Measurements from ENCODE around the gene PAQR4. TPM values are rescaled to one million over a fixed set of nuclear protein-coding genes. Genes with fewer than 3 reads are reported as not detected.
"Not testable (repeated sequence)": the region's sequence is repeated elsewhere in the genome, so short reads cannot be mapped to it uniquely, and the experiment has no call there.

PAQR4 gene
- polyA plus RNA-seq, 3 donors: 6.3 to 14.2 (median 8.9) TPM

DNA sequence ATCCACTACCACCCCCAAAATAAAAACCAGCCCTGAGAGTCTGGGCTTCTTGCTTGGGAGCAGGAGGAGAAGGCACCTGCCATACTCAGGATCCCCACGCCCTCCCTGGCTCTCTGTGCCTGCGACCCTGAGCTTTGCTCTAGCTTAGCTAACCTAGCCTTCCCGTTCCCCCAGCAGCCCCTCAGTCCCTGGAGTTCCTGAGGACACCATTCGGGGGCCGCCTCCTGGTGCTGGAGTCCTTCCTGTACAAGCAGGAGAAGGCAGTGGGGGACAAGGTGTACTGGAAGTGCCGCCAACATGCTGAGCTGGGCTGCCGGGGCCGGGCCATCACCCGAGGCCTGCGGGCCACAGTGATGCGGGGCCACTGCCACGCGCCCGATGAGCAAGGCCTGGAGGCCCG, 38.9 kb upstream of the PAQR4 start:
- Histone ChIP-seq H4K20me1 (ENCODE audit: insufficient read depth, low read length) (peaks cover 6% of the 10 kb centered on the region), H3K4me1 (ENCODE audit: control insufficient read depth in 1 of 2, insufficient read depth in 2 of 2, low read length in 2 of 2) (peaks cover 6 to 8% of the 10 kb centered on the region in 2 donors), H3K9me3 (replicated peaks in 1 of 2; ENCODE audit: control insufficient read depth in 1 of 2, insufficient read depth in 1 of 2, low read length in 2 of 2) (no peaks in the 10 kb centered on the region), H2AFZ (ENCODE audit: insufficient read depth, low read depth, low read length, poor library complexity, severe bottlenecking) (no peak overlapping the region), H3K4me3 (replicated peaks in 1 of 3; ENCODE audit: low read depth in 2 of 3, low read length in 3 of 3) (no peak overlapping the region), H3K36me3 (replicated peaks in 1 of 2; ENCODE audit: control insufficient read depth in 1 of 2, insufficient read depth in 2 of 2, low read length in 2 of 2) (peaks cover 19 to 42% of the 10 kb centered on the region in 2 donors), H3K9ac (ENCODE audit: insufficient read depth, low read length, poor library complexity, severe bottlenecking) (no peak overlapping the region), H3K27ac (ENCODE audit: low read depth in 1 of 2, low read length in 2 of 2) (no peak overlapping the region), H3K79me2 (ENCODE audit: insufficient read depth, low read length) (no peaks in the 10 kb centered on the region), H3K4me2 (replicated peaks; ENCODE audit: extremely low read depth, low read length, poor library complexity, severe bottlenecking) (no peak overlapping the region), H3K27me3 (ENCODE audit: control insufficient read depth in 2 of 2, insufficient read depth in 2 of 2, low read length in 2 of 2) (no peaks in the 10 kb centered on the region)
- DNase-seq: no peak
- H3K36me3 Mint-ChIP-seq: peaks cover 23 to 45% of the 10 kb centered on the region in 2 donors
- no peaks in the 10 kb centered on the region for H3K27me3 Mint-ChIP-seq (ENCODE audit: low read depth in 3 of 3)
- intact Hi-C loops (cut with micrococcal nuclease): no loop called here
- H3K9me3 Mint-ChIP-seq: peaks cover 0 to 1% (median 0%) of the 10 kb centered on the region in 7 donors
- TF ChIP-seq CTCF (IDR thresholded peaks at IDR 0.05): no peak
- WGBS (ENCODE audit: insufficient coverage): over 99% methylated on average over 14 of the region's 15 CpGs
- H3K4me3 Mint-ChIP-seq: no peak overlapping the region
- no peak overlapping the region for H3K27ac Mint-ChIP-seq
- peaks cover 8% of the 10 kb centered on the region for H3K4me1 Mint-ChIP-seq

DNA sequence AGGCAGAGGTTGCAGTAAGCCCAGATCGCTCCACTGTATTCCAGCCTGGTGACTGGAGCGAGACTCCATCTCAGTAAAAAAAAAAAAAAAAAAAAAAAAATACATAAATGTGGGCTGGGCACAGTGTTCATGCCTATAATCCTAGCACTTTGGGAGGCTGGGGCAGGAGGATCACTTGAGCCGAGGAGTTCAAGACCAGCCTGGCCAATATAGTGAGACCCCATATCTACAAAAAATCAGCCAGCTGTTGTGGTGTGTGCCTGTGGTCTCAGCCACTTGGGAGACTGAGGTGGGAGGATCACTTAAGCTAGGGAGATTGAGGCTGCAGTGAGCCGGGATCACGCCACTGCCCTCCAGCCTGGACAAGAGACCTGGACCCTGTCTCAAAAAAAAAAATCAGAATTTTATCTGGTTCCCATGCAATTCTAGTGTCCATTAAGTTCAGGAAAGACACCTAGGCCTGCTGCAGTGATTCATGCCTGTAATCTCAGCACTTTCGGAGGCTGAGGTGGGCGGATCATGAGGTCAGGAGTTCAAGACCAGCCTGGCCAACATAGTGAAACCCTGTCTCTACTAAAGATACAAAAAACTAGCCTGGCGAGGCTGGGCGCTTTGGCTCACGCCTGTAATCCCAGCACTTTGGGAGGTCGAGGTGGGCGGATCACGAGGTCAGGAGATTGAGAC, 37.8 kb upstream of the PAQR4 start:
- H3K9me3 ChIP-seq (replicated peaks in 1 of 2; ENCODE audit: control insufficient read depth in 1 of 2, insufficient read depth in 1 of 2, low read length in 2 of 2); H3K4me3 Mint-ChIP-seq; H3K27me3 ChIP-seq (ENCODE audit: control insufficient read depth in 2 of 2, insufficient read depth in 2 of 2, low read length in 2 of 2); H4K20me1 ChIP-seq (ENCODE audit: insufficient read depth, low read length); intact Hi-C loops (cut with micrococcal nuclease); H3K4me2 ChIP-seq (replicated peaks; ENCODE audit: extremely low read depth, low read length, poor library complexity, severe bottlenecking); H3K79me2 ChIP-seq (ENCODE audit: insufficient read depth, low read length); DNase-seq; H3K27ac Mint-ChIP-seq; H3K9ac ChIP-seq (ENCODE audit: insufficient read depth, low read length, poor library complexity, severe bottlenecking); H3K9me3 Mint-ChIP-seq; H3K27ac ChIP-seq (ENCODE audit: low read depth in 1 of 2, low read length in 2 of 2); H2AFZ ChIP-seq (ENCODE audit: insufficient read depth, low read depth, low read length, poor library complexity, severe bottlenecking); H3K4me1 Mint-ChIP-seq; H3K4me3 ChIP-seq (replicated peaks in 1 of 3; ENCODE audit: low read depth in 2 of 3, low read length in 3 of 3); H3K27me3 Mint-ChIP-seq (ENCODE audit: low read depth in 3 of 3); H3K4me1 ChIP-seq (ENCODE audit: control insufficient read depth in 1 of 2, insufficient read depth in 2 of 2, low read length in 2 of 2): not testable (repeated sequence)
- 84% methylated on average over 7 of the region's 13 CpGs for WGBS (ENCODE audit: insufficient coverage)
- peaks cover 32 to 55% of the 10 kb centered on the region in 2 donors for H3K36me3 Mint-ChIP-seq
- peaks cover 26 to 54% of the 10 kb centered on the region in 2 donors for H3K36me3 ChIP-seq (replicated peaks in 1 of 2; ENCODE audit: control insufficient read depth in 1 of 2, insufficient read depth in 2 of 2, low read length in 2 of 2)
